Large intestine (tissue), 3 donors: Measurements from ENCODE around the gene THSD7A. TPM values are rescaled to one million over a fixed set of nuclear protein-coding genes. Genes with fewer than 3 reads are reported as not detected.

Experiments
- DNase-seq, 2 donors: peaks; one replicate each; pipeline versions ENCODE4 v3.0.0 to v3.0.0-alpha.2; 2013
- H3K27ac ChIP-seq: one replicate; pipeline ENCODE4 v1.5.1; 2013; ENCODE audit warnings: low read length
- H3K27me3 ChIP-seq: 2 replicates; pipeline ENCODE4 v1.6.1; 2013; ENCODE audit warnings: low read length; ENCODE audit not compliant: control insufficient read depth, insufficient read depth
- H3K36me3 ChIP-seq: 2 replicates; pipeline ENCODE4 v1.6.1; 2013; ENCODE audit warnings: low read length; ENCODE audit not compliant: control insufficient read depth, insufficient read depth
- H3K4me1 ChIP-seq: one replicate; pipeline ENCODE4 v1.6.1; 2013; ENCODE audit warnings: low read length; ENCODE audit not compliant: control insufficient read depth, insufficient read depth
- H3K4me3 ChIP-seq: one replicate; pipeline ENCODE4 v1.5.1; 2013; ENCODE audit warnings: low read length
- H3K9me3 ChIP-seq: one replicate; pipeline ENCODE4 v1.6.1; 2013; ENCODE audit warnings: mild to moderate bottlenecking, low read depth, low read length, moderate library complexity; ENCODE audit not compliant: control insufficient read depth
- WGBS: methylation state at CpG from one replicate; pipeline ENCODE4 v1.1.5; 2013; ENCODE audit warnings: low lambda C conversion rate; ENCODE audit not compliant: insufficient coverage; 5-methylcytosine and 5-hydroxymethylcytosine counted together
- polyA plus RNA-seq: library from polyadenylated mRNA; unstranded; fragments of 120-200 nt; gene quantifications from one replicate; pipeline ENCODE4 v1.2.1, GENCODE V29; 2013

THSD7A gene
- polyA plus RNA-seq, 1 donor, result 3.7 TPM

GRCh38 chr7:11730725-11731124, 101.3 kb downstream of the THSD7A start:
- Histone ChIP-seq H3K36me3 (no peaks in the 10 kb centered on the region), H3K4me3 (no peak overlapping the region), H3K27ac (no peak overlapping the region), H3K4me1 (no peaks in the 10 kb centered on the region), H3K9me3 (no peaks in the 10 kb centered on the region), H3K27me3 (no peaks in the 10 kb centered on the region)
- no peak for DNase-seq
- 100% methylated on average over 1 of the region's 1 CpG for WGBS

DNA sequence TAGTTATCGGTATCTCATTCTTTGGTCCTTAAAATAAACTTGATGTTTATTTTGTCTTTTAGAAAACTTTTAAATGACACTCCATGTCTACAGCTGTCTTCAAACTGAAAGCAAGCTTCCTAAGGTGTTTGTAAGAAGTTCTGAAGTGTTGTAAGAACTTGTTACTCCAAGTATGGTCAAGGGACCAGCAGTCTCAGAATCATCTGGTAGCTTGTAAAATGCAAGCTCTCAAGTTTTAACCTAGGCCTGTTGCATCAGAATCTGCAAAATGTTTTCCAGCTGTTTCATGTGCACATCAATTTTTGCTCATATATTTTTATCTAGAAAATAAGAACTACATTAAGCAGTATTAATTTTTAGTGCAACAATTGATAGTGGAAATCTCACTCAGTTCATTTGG, 104.1 kb downstream of the THSD7A start:
- Histone ChIP-seq H3K27me3 (no peaks in the 10 kb centered on the region), H3K4me1 (no peaks in the 10 kb centered on the region), H3K27ac (no peak overlapping the region), H3K9me3 (no peaks in the 10 kb centered on the region), H3K4me3 (no peak overlapping the region), H3K36me3 (no peaks in the 10 kb centered on the region)
- no CpG with 5 or more reads among the region's 1 CpG for WGBS
- DNase-seq, result no peak

DNA sequence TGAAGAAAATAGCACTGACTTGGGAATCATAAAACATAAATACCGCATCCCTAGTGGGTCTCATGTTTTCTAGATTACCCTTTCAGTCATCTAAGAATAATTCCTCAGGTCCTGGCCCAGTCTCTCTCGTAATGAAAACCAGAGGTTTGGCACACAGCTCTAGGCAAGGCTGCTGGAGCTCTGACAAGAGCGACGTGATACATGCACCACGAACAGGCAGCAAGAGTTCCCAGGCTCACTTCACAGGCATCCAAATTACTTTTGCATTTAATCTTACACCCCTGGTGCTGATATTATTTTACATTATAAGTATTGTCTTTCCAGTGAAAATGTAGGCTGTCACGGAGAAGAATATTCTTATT, 105.2 kb downstream of the THSD7A start:
- H3K27ac ChIP-seq, result no peak overlapping the region
- H3K4me3 ChIP-seq, result no peak overlapping the region
- no CpG with 5 or more reads among the region's 6 CpGs for WGBS
- no peaks in the 10 kb centered on the region for H3K36me3 ChIP-seq
- no peak for DNase-seq
- H3K27me3 ChIP-seq, result no peaks in the 10 kb centered on the region
- H3K4me1 ChIP-seq, result no peaks in the 10 kb centered on the region
- H3K9me3 ChIP-seq, result no peaks in the 10 kb centered on the region

DNA sequence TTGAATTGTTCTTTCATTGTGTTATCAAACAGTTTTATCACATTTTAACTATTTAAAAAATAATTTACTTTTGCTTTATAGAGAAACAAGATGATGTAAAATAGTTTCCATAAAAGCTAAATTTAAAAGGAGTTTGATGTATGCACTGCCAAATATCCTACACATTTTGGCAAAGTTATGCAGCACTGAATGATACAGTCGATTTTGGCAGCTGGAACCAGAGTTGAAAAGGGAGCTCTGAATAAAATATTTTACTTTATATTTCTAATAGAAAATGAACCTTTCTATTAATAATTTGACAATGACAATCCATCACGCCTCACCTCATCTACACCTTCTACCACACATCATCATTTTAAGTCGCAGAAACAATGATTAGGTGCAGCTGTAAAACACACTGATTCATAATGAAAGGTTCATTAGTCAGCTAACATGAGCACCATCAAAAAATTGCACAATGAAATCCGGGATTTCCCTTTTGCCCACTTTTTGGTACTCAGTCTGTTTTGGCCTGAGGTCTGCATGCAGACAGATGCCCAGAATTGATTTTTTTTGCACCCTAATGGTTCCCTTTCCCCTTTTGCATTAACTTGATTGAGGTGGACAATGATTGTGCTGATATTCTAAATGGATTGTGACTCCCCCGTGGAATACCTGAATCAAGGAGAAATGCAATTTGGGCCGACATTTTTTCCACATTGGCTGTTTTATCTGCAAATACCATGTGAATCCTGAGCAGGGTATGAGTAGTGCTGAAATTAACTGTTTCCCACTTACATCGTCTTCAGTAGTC, 105.8 kb downstream of the THSD7A start:
- no peaks in the 10 kb centered on the region for H3K9me3 ChIP-seq
- 100% methylated on average over 1 of the region's 7 CpGs for WGBS
- DNase-seq, result no peak
- H3K27ac ChIP-seq, result no peak overlapping the region
- H3K4me3 ChIP-seq, result no peak overlapping the region
- no peaks in the 10 kb centered on the region for H3K36me3 ChIP-seq
- H3K27me3 ChIP-seq, result no peaks in the 10 kb centered on the region
- H3K4me1 ChIP-seq, result no peaks in the 10 kb centered on the region

DNA sequence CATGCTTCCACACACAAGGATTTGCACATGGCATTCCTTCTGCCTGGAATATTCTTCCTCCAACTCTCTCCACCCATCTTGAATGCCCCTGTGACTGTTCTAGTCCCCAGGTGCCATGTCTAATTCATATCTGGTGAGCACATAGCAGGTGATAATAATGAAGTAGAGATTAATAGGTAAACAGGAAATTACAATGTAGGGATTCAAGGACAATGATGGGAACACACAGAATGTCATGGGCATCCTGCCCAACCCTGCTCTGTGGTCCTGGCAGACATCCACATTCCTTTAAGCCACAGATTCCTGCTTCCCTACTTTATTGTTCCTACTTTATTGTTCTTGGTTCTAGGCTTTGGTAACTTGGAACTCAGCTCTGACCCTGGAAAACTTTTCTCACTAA, 115.8 kb downstream of the THSD7A start:
- Histone ChIP-seq H3K36me3 (no peaks in the 10 kb centered on the region), H3K4me3 (no peak overlapping the region), H3K27ac (no peak overlapping the region), H3K9me3 (no peaks in the 10 kb centered on the region), H3K27me3 (no peaks in the 10 kb centered on the region), H3K4me1 (no peaks in the 10 kb centered on the region)
- DNase-seq, result no peak

- no peaks in the 10 kb centered on the region for H3K9me3 ChIP-seq
- no peak for DNase-seq
- no CpG with 5 or more reads among the region's 2 CpGs for WGBS
- no peaks in the 10 kb centered on the region for H3K27me3 ChIP-seq
- no peak overlapping the region for H3K27ac ChIP-seq
- no peaks in the 10 kb centered on the region for H3K36me3 ChIP-seq
- no peaks in the 10 kb centered on the region for H3K4me1 ChIP-seq
- H3K4me3 ChIP-seq, result no peak overlapping the region
Observed at GRCh38 chr7:11714676-11715075, 117.3 kb downstream of the THSD7A start.

- no peaks in the 10 kb centered on the region for H3K27me3 ChIP-seq
- no peaks in the 10 kb centered on the region for H3K9me3 ChIP-seq
- no peak for DNase-seq
- no peak overlapping the region for H3K27ac ChIP-seq
- no peaks in the 10 kb centered on the region for H3K36me3 ChIP-seq
- no peaks in the 10 kb centered on the region for H3K4me1 ChIP-seq
- H3K4me3 ChIP-seq, result no peak overlapping the region
- WGBS, result 100% methylated on average over 1 of the region's 1 CpG
Observed at GRCh38 chr7:11714205-11714604, 117.8 kb downstream of the THSD7A start.

- Histone ChIP-seq H3K27ac (no peak overlapping the region), H3K4me1 (no peaks in the 10 kb centered on the region), H3K27me3 (no peaks in the 10 kb centered on the region), H3K9me3 (no peaks in the 10 kb centered on the region), H3K36me3 (no peaks in the 10 kb centered on the region), H3K4me3 (no peak overlapping the region)
- WGBS, result no CpG with 5 or more reads among the region's 3 CpGs
- no peak for DNase-seq
Observed at GRCh38 chr7:11713352-11713751, 118.6 kb downstream of the THSD7A start.

DNA sequence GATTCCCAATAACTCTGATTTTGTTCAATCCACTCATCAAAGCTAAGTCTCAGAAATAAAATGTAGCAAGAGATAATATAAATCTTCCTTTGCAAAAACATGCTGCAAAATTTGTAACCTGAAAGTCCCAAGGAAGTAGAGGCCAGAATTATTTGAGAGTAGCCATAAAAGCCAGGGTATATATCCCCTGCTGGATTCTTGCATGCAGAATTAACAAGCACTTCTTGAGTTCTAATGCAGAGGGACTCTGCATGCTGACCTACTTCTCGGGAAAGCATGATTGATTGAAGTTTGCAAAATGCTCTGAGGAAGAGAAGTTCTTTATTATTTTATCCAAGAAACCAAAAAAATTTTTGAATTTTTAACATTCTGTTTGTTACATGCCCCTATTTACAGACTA, 121.6 kb downstream of the THSD7A start:
- H3K27me3 ChIP-seq, result no peaks in the 10 kb centered on the region
- WGBS, result 71% methylated on average over 1 of the region's 1 CpG
- DNase-seq, result no peak

GRCh38 chr7:11709196-11709595, 122.8 kb downstream of the THSD7A start:
- Histone ChIP-seq H3K27ac (no peak overlapping the region), H3K27me3 (no peaks in the 10 kb centered on the region), H3K4me3 (no peak overlapping the region), H3K4me1 (no peaks in the 10 kb centered on the region), H3K9me3 (no peaks in the 10 kb centered on the region), H3K36me3 (no peaks in the 10 kb centered on the region)
- no peak for DNase-seq

More for the DNA sequence above, 121.6 kb downstream of the THSD7A start:
- H3K36me3 ChIP-seq, result no peaks in the 10 kb centered on the region
- H3K9me3 ChIP-seq, result no peaks in the 10 kb centered on the region
- H3K4me1 ChIP-seq, result no peaks in the 10 kb centered on the region
- H3K4me3 ChIP-seq, result no peak overlapping the region
- no peak overlapping the region for H3K27ac ChIP-seq

DNA sequence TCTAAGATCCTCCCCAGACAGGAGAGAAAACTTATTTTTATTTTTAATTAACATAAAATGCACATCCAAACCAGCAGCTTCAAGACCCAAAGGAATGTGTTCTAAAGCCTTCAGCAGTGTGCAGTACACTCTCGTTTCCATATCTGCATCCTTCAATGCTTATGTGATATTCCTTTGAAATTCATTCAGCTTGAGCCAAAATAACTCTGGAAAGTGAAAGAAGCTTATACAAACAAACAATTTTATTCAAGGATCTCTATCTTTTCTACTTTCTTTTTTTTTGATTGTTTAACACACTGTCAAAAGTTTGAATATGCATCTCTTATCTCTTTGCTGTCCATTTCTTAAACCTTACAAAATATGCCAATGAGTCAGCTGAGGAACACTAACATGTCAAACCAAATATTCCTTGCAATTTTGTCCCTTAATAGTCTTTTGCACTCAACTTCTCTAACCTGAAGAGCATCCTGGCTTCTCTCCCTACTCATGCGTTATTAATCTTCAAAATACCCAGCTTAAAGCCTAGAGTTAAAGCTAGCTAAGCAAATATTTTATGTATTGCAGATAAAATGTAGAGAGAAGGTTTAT, 124.3 kb downstream of the THSD7A start:
- Histone ChIP-seq H3K9me3 (no peaks in the 10 kb centered on the region), H3K27ac (no peak overlapping the region), H3K4me3 (no peak overlapping the region), H3K4me1 (no peaks in the 10 kb centered on the region), H3K36me3 (no peaks in the 10 kb centered on the region), H3K27me3 (no peaks in the 10 kb centered on the region)
- WGBS, result no CpG with 5 or more reads among the region's 2 CpGs
- DNase-seq, result no peak
